HepG2 (cell line): ENCODE results near the gene CBX2. TPM values are rescaled to one million over a fixed set of nuclear protein-coding genes. Genes with fewer than 3 reads are reported as not detected.

Experiments used
- PRPF4 ChIP-seq: fragments of 200-400 bp; formaldehyde crosslinking; IDR thresholded peaks from 2 replicates; pipeline ENCODE4 v1.6.1; 2016; ENCODE audit warnings: low read length, low read depth; ENCODE audit not compliant: poor library complexity, severe bottlenecking
- SRSF4 ChIP-seq: fragments of 200-400 bp; formaldehyde crosslinking; IDR thresholded peaks from one replicate; pipeline ENCODE4 v1.6.1; 2018; ENCODE audit warnings: mild to moderate bottlenecking, low read depth, low read length, moderate library complexity; ENCODE audit not compliant: poor library complexity, severe bottlenecking
- ZNF232 ChIP-seq: sonication (generic); formaldehyde crosslinking; IDR thresholded peaks from 2 replicates; pipeline ENCODE4 v1.4.0; 2020; ENCODE audit warnings: missing genetic modification reagents, borderline replicate concordance
- polyA plus RNA-seq, 8 experiments: library from polyadenylated mRNA; depleted of rRNA in 3 of 8; stranded (reverse) in 7 of 8; unstranded in 1 of 8; fragments of >200 nt; fragmentation: Illumina TruSeq in 4 of 8; extraction: Trizol in 4 of 8; gene quantifications; 2 replicates each; pipeline versions ENCODE4 v1.2.1 to v1.2.3, GENCODE V29; 2011 to 2016; ENCODE audit warnings: low read depth in 4 of 8, missing spikeins in 1 of 8, mixed read lengths in 1 of 8; ENCODE audit not compliant: insufficient read depth in 1 of 8
- total RNA-seq, 5 experiments: library from RNA; depleted of rRNA; stranded (reverse); fragments of >200 nt; fragmentation: Illumina TruSeq; extraction: Trizol; gene quantifications; 2 replicates each; pipeline ENCODE4 v1.2.3, GENCODE V29; 2016; ENCODE audit warnings: low read depth in 1 of 5
- TF ChIP-seq, protein P1 (sequence below): sonication (generic); formaldehyde crosslinking; IDR thresholded peaks from 2 replicates; pipeline ENCODE4 v1.8.0; 2022; ENCODE audit warnings: mild to moderate bottlenecking, missing genetic modification reagents
- TF ChIP-seq, protein P2 (sequence below): sonication (generic); formaldehyde crosslinking; IDR thresholded peaks from 2 replicates; pipeline ENCODE4 v1.5.0; 2020; ENCODE audit warnings: mild to moderate bottlenecking, missing genetic modification reagents
- TF ChIP-seq, protein P3 (sequence below): IDR thresholded peaks from 2 replicates; pipeline ENCODE4 v1.6.1; 2016; ENCODE audit warnings: missing genetic modification reagents, missing compliant biosample characterization
- TF ChIP-seq, protein P4 (sequence below): sonication (generic); formaldehyde crosslinking; IDR thresholded peaks from 2 replicates; pipeline ENCODE4 v1.8.1; 2022; ENCODE audit warnings: low read depth, mild to moderate bottlenecking, missing genetic modification reagents

CBX2 gene
- total and polyA plus RNA-seq, 2 of the 13 experiments (the other 11 are each of a cell fraction or from before 2014, with no cell fraction given): 14.5 to 31.1 TPM

DNA sequence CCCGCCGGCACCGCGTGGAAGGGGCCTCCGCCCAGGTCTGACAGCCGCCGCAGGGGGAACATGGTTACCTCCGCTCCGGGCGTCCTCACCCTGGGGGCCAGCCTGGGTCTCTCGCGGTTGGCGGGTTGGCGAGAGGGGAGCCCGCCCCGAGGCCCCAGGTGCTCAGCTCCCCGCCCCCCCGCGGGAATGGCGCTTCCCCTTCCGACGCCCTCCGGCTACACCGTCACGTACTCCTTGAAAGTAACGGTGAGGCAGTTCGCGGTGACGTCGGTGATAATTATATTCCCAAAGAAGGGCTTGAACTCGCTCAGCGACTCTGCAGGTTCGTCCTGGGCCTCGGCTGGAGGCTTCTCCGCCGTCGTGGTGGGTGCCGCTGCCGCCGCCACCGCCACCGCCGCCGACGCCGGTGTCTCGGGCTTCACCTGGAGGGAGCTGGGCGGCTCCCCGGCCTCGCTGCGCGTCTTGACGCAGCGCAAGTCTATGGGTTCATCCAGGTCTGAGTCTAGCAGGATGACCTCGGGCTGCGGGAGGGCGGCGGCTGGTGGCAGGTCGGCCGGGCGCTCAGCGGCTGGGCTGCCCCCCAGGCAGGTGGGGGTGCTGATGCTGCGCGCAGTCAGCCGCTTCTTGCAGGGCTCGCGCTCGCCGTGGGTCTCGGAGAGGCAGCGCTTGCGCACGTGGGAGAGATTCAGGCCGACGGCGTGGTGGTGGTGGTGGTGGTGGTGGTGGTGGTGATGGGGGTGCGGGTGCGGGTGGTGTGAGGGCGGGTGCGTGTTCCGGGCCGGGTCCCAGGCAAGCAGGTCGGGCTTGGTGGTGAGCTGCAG, 56.0 kb downstream of the CBX2 start (continued):
- TF ChIP-seq, protein P1, sequence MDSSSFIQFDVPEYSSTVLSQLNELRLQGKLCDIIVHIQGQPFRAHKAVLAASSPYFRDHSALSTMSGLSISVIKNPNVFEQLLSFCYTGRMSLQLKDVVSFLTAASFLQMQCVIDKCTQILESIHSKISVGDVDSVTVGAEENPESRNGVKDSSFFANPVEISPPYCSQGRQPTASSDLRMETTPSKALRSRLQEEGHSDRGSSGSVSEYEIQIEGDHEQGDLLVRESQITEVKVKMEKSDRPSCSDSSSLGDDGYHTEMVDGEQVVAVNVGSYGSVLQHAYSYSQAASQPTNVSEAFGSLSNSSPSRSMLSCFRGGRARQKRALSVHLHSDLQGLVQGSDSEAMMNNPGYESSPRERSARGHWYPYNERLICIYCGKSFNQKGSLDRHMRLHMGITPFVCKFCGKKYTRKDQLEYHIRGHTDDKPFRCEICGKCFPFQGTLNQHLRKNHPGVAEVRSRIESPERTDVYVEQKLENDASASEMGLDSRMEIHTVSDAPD: peak; percentile 32; the same call in 1 of the 2 replicates
- TF ChIP-seq, protein P2, sequence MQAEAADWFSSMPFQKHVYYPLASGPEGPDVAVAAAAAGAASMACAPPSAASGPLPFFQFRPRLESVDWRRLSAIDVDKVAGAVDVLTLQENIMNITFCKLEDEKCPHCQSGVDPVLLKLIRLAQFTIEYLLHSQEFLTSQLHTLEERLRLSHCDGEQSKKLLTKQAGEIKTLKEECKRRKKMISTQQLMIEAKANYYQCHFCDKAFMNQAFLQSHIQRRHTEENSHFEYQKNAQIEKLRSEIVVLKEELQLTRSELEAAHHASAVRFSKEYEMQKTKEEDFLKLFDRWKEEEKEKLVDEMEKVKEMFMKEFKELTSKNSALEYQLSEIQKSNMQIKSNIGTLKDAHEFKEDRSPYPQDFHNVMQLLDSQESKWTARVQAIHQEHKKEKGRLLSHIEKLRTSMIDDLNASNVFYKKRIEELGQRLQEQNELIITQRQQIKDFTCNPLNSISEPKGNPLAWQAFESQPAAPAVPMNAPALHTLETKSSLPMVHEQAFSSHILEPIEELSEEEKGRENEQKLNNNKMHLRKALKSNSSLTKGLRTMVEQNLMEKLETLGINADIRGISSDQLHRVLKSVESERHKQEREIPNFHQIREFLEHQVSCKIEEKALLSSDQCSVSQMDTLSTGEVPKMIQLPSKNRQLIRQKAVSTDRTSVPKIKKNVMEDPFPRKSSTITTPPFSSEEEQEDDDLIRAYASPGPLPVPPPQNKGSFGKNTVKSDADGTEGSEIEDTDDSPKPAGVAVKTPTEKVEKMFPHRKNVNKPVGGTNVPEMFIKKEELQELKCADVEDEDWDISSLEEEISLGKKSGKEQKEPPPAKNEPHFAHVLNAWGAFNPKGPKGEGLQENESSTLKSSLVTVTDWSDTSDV: no peak
- TF ChIP-seq PRPF4 (peak; percentile 87), SRSF4 (peak; percentile 79), ZNF232 (no peak)
- TF ChIP-seq, protein P3, sequence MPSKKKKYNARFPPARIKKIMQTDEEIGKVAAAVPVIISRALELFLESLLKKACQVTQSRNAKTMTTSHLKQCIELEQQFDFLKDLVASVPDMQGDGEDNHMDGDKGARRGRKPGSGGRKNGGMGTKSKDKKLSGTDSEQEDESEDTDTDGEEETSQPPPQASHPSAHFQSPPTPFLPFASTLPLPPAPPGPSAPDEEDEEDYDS: no peak
- TF ChIP-seq, protein P4, sequence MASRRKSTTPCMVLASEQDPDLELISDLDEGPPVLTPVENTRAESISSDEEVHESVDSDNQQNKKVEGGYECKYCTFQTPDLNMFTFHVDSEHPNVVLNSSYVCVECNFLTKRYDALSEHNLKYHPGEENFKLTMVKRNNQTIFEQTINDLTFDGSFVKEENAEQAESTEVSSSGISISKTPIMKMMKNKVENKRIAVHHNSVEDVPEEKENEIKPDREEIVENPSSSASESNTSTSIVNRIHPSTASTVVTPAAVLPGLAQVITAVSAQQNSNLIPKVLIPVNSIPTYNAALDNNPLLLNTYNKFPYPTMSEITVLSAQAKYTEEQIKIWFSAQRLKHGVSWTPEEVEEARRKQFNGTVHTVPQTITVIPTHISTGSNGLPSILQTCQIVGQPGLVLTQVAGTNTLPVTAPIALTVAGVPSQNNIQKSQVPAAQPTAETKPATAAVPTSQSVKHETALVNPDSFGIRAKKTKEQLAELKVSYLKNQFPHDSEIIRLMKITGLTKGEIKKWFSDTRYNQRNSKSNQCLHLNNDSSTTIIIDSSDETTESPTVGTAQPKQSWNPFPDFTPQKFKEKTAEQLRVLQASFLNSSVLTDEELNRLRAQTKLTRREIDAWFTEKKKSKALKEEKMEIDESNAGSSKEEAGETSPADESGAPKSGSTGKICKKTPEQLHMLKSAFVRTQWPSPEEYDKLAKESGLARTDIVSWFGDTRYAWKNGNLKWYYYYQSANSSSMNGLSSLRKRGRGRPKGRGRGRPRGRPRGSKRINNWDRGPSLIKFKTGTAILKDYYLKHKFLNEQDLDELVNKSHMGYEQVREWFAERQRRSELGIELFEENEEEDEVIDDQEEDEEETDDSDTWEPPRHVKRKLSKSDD: peak; percentile 30; the same call in 1 of the 2 replicates
